Panc1 (cell line): ENCODE data around the gene PYGO2. TPM values are rescaled to one million over a fixed set of nuclear protein-coding genes. Genes with fewer than 3 reads are reported as not detected.

Experiments used
- ATAC-seq: fragments of 200-7000 bp; cut with Tn5 transposase; 2 replicates; pipeline ENCODE4 v1.9.1; 2020; ENCODE audit warnings: mild to moderate bottlenecking, moderate library complexity
- BruUV-seq: library from RNA; stranded (reverse); fragments of 400-500 nt; replicated peaks from 2 replicates; lab custom pipeline; 2021; lab: Mats Ljungman, UMichigan
- CTCF ChIA-PET: fragments of 300-600 bp; sonication (Branson Sonifier 250); formaldehyde crosslinking; loops from one replicate; lab custom pipeline; 2022; ENCODE audit warnings: antibody characterized with exemption; lab: Charles Lee
- POLR2A ChIA-PET: fragments of 300-600 bp; sonication (Branson Sonifier 250); formaldehyde crosslinking; loops from one replicate; lab custom pipeline; 2022; ENCODE audit warnings: antibody characterized with exemption; lab: Charles Lee
- DNase-seq: peaks from one replicate; pipeline ENCODE4 v3.0.0-alpha.2; 2010; ENCODE audit warnings: low read depth, low spot score
- H3K27ac ChIP-seq: 2 replicates; pipeline ENCODE4 v1.5.1; 2011; ENCODE audit warnings: mild to moderate bottlenecking, low read length, inconsistent platforms
- H3K27me3 ChIP-seq: fragments of 200-500 bp; sonication (Bioruptor generic); 2 replicates; pipeline ENCODE4 v1.6.0; 2014; ENCODE audit warnings: low read length, inconsistent platforms; ENCODE audit not compliant: control insufficient read depth, insufficient read depth
- H3K36me3 ChIP-seq: fragments of 200-500 bp; sonication (Bioruptor generic); 2 replicates; pipeline ENCODE4 v1.5.1; 2014; ENCODE audit warnings: inconsistent platforms, mild to moderate bottlenecking, low read length, moderate library complexity; ENCODE audit not compliant: control insufficient read depth, insufficient read depth
- H3K4me1 ChIP-seq: 2 replicates; pipeline ENCODE4 v1.5.1; 2011; ENCODE audit warnings: inconsistent platforms, mild to moderate bottlenecking, low read length, moderate library complexity; ENCODE audit not compliant: control insufficient read depth, insufficient read depth
- H3K4me3 ChIP-seq, 2 experiments: 2 replicates each; pipeline ENCODE4 v1.5.1; 2011 to 2012; ENCODE audit warnings: low read depth in 2 of 2, low read length in 2 of 2, mild to moderate bottlenecking in 2 of 2, inconsistent platforms in 1 of 2, moderate library complexity in 1 of 2
- H3K9me3 ChIP-seq: fragments of 200-500 bp; sonication (Bioruptor generic); 2 replicates; pipeline ENCODE4 v1.5.1; 2014; ENCODE audit warnings: low read depth, mild to moderate bottlenecking, inconsistent platforms, low read length, moderate library complexity; ENCODE audit not compliant: control insufficient read depth, insufficient read depth
- CTCF ChIP-seq: fragments of 450-650 bp; IDR thresholded peaks from 2 replicates; pipeline ENCODE4 v1.5.1; 2017; ENCODE audit warnings: mild to moderate bottlenecking
- POLR2AphosphoS5 ChIP-seq: IDR thresholded peaks from 2 replicates; pipeline ENCODE4 v1.6.1; 2012; ENCODE audit warnings: mild to moderate bottlenecking, low read depth, low read length, moderate library complexity
- REST ChIP-seq, 2 experiments: IDR thresholded peaks; 2 replicates each; pipeline ENCODE4 v1.6.1; 2011 to 2012; ENCODE audit warnings: low read depth in 2 of 2, control low read depth in 1 of 2, low read length in 1 of 2, mild to moderate bottlenecking in 1 of 2, moderate library complexity in 1 of 2; ENCODE audit not compliant: insufficient read depth in 1 of 2
- SIN3A ChIP-seq: IDR thresholded peaks from 2 replicates; pipeline ENCODE4 v1.6.1; 2012; ENCODE audit warnings: low read depth, mild to moderate bottlenecking, low read length, moderate library complexity, borderline replicate concordance; ENCODE audit not compliant: insufficient read depth
- TCF7L2 ChIP-seq: IDR thresholded peaks from 2 replicates; pipeline ENCODE4 v1.6.1; 2011; ENCODE audit warnings: mild to moderate bottlenecking, low read depth, low read length, inconsistent platforms
- in situ Hi-C: cut with HindIII; loops from 2 replicates; pipeline ENCODE4 v1.10.0; 2016; ENCODE audit warnings: low sequenced_read_pairs, low pct_unique_long_range_greater_than_20kb
- intact Hi-C: fragments of 100-400 bp; cut with micrococcal nuclease; formaldehyde crosslinking; loops from one replicate; pipeline ENCODE4 v1.10.0; 2022; ENCODE audit not compliant: unreplicated experiment
- total RNA-seq: library from RNA; stranded (reverse); gene quantifications from one replicate; pipeline ENCODE4 v1.2.1, GENCODE V29; 2021; ENCODE audit not compliant: unreplicated experiment

Gene PYGO2
- total RNA-seq, 1 experiment from 2014 or later, result 41.1 TPM

- Histone ChIP-seq H3K9me3 (no peaks in the 10 kb centered on the region), H3K36me3 (peaks cover 20% of the 10 kb centered on the region), H3K27me3 (no peaks in the 10 kb centered on the region), H3K27ac (peak overlapping the region; percentile 31; the same call in 1 of the 2 replicates), H3K4me3 (no peak overlapping the region), H3K4me1 (peaks cover 36% of the 10 kb centered on the region)
- BruUV-seq, result no TSS peak
- ChIA-PET POLR2A (no interaction called here), CTCF (no interaction called here)
- TF ChIP-seq REST (IDR thresholded peaks at IDR 0.05; ENCODE audit: insufficient read depth in 1 of 2, low read depth in 2 of 2, low read length in 1 of 2) (no peak), CTCF (no peak), POLR2AphosphoS5 (no peak), TCF7L2 (no peak), SIN3A (no peak)
- no peak for ATAC-seq
- in situ Hi-C loops, result no loop called here
- DNase-seq, result no peak
- intact Hi-C loops, result no loop called here
Observed at GRCh38 chr1:154963643-154964042, 2.1 kb upstream of the PYGO2 start.

- no peak for TF ChIP-seq REST (IDR thresholded peaks at IDR 0.05; ENCODE audit: insufficient read depth in 1 of 2, low read depth in 2 of 2, low read length in 1 of 2)
- peak; percentile 2; the same call in 1 of the 2 replicates for TF ChIP-seq POLR2AphosphoS5
- TF ChIP-seq SIN3A, result no peak
- no peak for TF ChIP-seq CTCF
- CTCF ChIA-PET, result no interaction called here
- intact Hi-C loops, result no loop called here
Observed at GRCh38 chr1:154962795-154963330, 1.3 kb upstream of the PYGO2 start.

More at GRCh38 chr1:154962795-154963330, 1.3 kb upstream of the PYGO2 start:
- in situ Hi-C loops, result no loop called here
- Histone ChIP-seq H3K27ac (peak overlapping the region; percentile 96), H3K4me1 (peaks cover 32% of the 10 kb centered on the region), H3K9me3 (no peaks in the 10 kb centered on the region), H3K27me3 (no peaks in the 10 kb centered on the region), H3K4me3 (peak overlapping the region in 1 of 2 experiments; percentile 64; a peak in 3 of 4 replicates), H3K36me3 (peaks cover 20% of the 10 kb centered on the region)
- no TSS peak for BruUV-seq
- POLR2A ChIA-PET, result no interaction called here
- DNase-seq, result no peak
- no peak for ATAC-seq
